MCF 10A (cell line): ENCODE results near the gene CCDC13. TPM values are rescaled to one million over a fixed set of nuclear protein-coding genes. Genes with fewer than 3 reads are reported as not detected.
A peak's percentile ranks its signal among the peaks of the same experiment; 100 is the strongest.

Source experiments
- BruUV-seq: library from RNA; stranded (reverse); fragments of 400-500 nt; replicated peaks from 2 replicates; lab custom pipeline; 2021; lab: Mats Ljungman, UMichigan
- CTCF ChIA-PET: fragments of 300-600 bp; sonication (Branson Sonifier 250); formaldehyde crosslinking; extraction: SDS; loops from one replicate; lab custom pipeline; 2021; ENCODE audit warnings: antibody characterized with exemption, inconsistent platforms; lab: Yijun Ruan, JAX
- POLR2A ChIA-PET: fragments of 300-600, 350-650 bp; sonication (Branson Sonifier 250); formaldehyde crosslinking; extraction: SDS; loops from one replicate; lab custom pipeline; 2020; ENCODE audit warnings: antibody characterized with exemption, inconsistent platforms; lab: Yijun Ruan, JAX
- DNase-seq: peaks from one replicate; pipeline ENCODE4 v3.0.0-alpha.2; 2018; ENCODE audit not compliant: unreplicated experiment
- H3K27ac Mint-ChIP-seq: one replicate; pipeline ENCODE4 v1.8.0; 2022; ENCODE audit warnings: mild to moderate bottlenecking, low read depth, mixed read lengths; ENCODE audit not compliant: unreplicated experiment
- H3K27me3 Mint-ChIP-seq: one replicate; pipeline ENCODE4 v1.8.0; 2022; ENCODE audit warnings: mixed read lengths; ENCODE audit not compliant: insufficient read depth, unreplicated experiment
- H3K36me3 Mint-ChIP-seq: one replicate; pipeline ENCODE4 v1.8.0; 2022; ENCODE audit warnings: mild to moderate bottlenecking, moderate library complexity, mixed read lengths; ENCODE audit not compliant: insufficient read depth, unreplicated experiment
- H3K4me1 Mint-ChIP-seq: one replicate; pipeline ENCODE4 v1.8.0; 2022; ENCODE audit warnings: mixed read lengths; ENCODE audit not compliant: insufficient read depth, unreplicated experiment
- H3K4me3 Mint-ChIP-seq: one replicate; pipeline ENCODE4 v1.8.0; 2022; ENCODE audit warnings: mild to moderate bottlenecking, moderate library complexity, mixed read lengths; ENCODE audit not compliant: unreplicated experiment
- H3K9me3 Mint-ChIP-seq: one replicate; pipeline ENCODE4 v1.8.0; 2022; ENCODE audit warnings: mixed read lengths; ENCODE audit not compliant: unreplicated experiment
- CTCF ChIP-seq: fragments of 200-600 bp; IDR thresholded peaks from one replicate; pipeline ENCODE4 v1.8.0; 2022; ENCODE audit warnings: antibody characterized with exemption, mild to moderate bottlenecking; ENCODE audit not compliant: unreplicated experiment
- intact Hi-C: fragments of 100-400 bp; cut with micrococcal nuclease; formaldehyde crosslinking; loops from 2 replicates; pipeline ENCODE4 v1.14.1; 2022
- total RNA-seq: library from RNA; stranded (reverse); gene quantifications from 2 replicates; pipeline ENCODE4 v1.2.3, GENCODE V29; 2022

CCDC13 gene
- total RNA-seq, 1 experiment from 2014 or later: 1.1 TPM

GRCh38 chr3:42747581-42747980 lies 25.5 kb downstream of the CCDC13 start:
- Mint-ChIP-seq H3K27me3 (no peaks in the 10 kb centered on the region), H3K27ac (no peak overlapping the region), H3K4me1 (peaks cover 8% of the 10 kb centered on the region), H3K36me3 (no peaks in the 10 kb centered on the region), H3K4me3 (no peak overlapping the region), H3K9me3 (no peaks in the 10 kb centered on the region)
- no peak for TF ChIP-seq CTCF
- ChIA-PET POLR2A (no interaction called here), CTCF (interaction anchor here (0.5 to 1.1 kb wide), 10 partner anchors 10 to 258 kb away, joined by 3 to 6 read pairs (median 3); no protein-coding TSS in a partner anchor)
- DNase-seq: no peak
- no TSS peak for BruUV-seq
- intact Hi-C loops: no loop called here

- no peaks in the 10 kb centered on the region for H3K27me3 Mint-ChIP-seq
- peaks cover 8% of the 10 kb centered on the region for H3K4me1 Mint-ChIP-seq
- H3K36me3 Mint-ChIP-seq: no peaks in the 10 kb centered on the region
- DNase-seq: no peak
- peak overlapping the region; percentile 51 for H3K27ac Mint-ChIP-seq
- no peaks in the 10 kb centered on the region for H3K9me3 Mint-ChIP-seq
- H3K4me3 Mint-ChIP-seq: no peak overlapping the region
- POLR2A ChIA-PET: interaction anchor here (0.8 to 1.7 kb wide), 4 partner anchors 11 to 147 kb away, joined by 3 to 11 read pairs (median 4); partner anchors contain the start of gene NKTR
- intact Hi-C loops: no loop called here
- TF ChIP-seq CTCF: no peak
- CTCF ChIA-PET: interaction anchor here (0.5 to 3.7 kb wide), 12 partner anchors 10 to 186 kb away, joined by 3 to 27 read pairs (median 3); partner anchors contain the start of gene ZBTB47
- no TSS peak for BruUV-seq
These were observed 26.3 kb downstream of the CCDC13 start for GRCh38 chr3:42746455-42747450.

GRCh38 chr3:42745776-42746454 lies 27.1 kb downstream of the CCDC13 start:
- no peaks in the 10 kb centered on the region for H3K9me3 Mint-ChIP-seq
- H3K36me3 Mint-ChIP-seq: no peaks in the 10 kb centered on the region
- intact Hi-C loops: loop anchor here (2.0 kb wide), 2 partner anchors 85 to 163 kb away; no protein-coding TSS in a partner anchor
- DNase-seq: no peak
- ChIA-PET CTCF (interaction anchor here (0.6 to 3.7 kb wide), 18 partner anchors 8 to 210 kb away, joined by 3 to 27 read pairs (median 4); partner anchors contain the start of gene ZBTB47), POLR2A (interaction anchor here (0.6 to 1.7 kb wide), 9 partner anchors 12 to 162 kb away, joined by 3 to 11 read pairs (median 3); partner anchors contain the start of gene NKTR)
- H3K4me3 Mint-ChIP-seq: no peak overlapping the region
- peak overlapping the region; percentile 51 for H3K27ac Mint-ChIP-seq
- no peaks in the 10 kb centered on the region for H3K27me3 Mint-ChIP-seq
- no TSS peak for BruUV-seq
- TF ChIP-seq CTCF: no peak
- H3K4me1 Mint-ChIP-seq: peaks cover 8% of the 10 kb centered on the region
